WTC11 (cell line): ENCODE results near the gene DIDO1. TPM values are rescaled to one million over a fixed set of nuclear protein-coding genes. Genes with fewer than 3 reads are reported as not detected.

Experiments
- CTCF ChIP-seq: fragments of 200-600 bp; IDR thresholded peaks from 2 replicates; pipeline ENCODE4 v1.8.0; 2022; ENCODE audit warnings: antibody characterized with exemption
- ESRRA ChIP-seq: sonication (generic); formaldehyde crosslinking; IDR thresholded peaks from 2 replicates; pipeline ENCODE4 v1.8.1; 2022; ENCODE audit warnings: mild to moderate bottlenecking, missing genetic modification reagents, borderline replicate concordance
- ETV6 ChIP-seq: sonication (generic); formaldehyde crosslinking; IDR thresholded peaks from 2 replicates; pipeline ENCODE4 v1.8.1; 2022; ENCODE audit warnings: mild to moderate bottlenecking, missing genetic modification reagents
- FOXK1 ChIP-seq: sonication (generic); formaldehyde crosslinking; IDR thresholded peaks from 2 replicates; pipeline ENCODE4 v1.8.0; 2022; ENCODE audit warnings: mild to moderate bottlenecking, moderate library complexity, missing genetic modification reagents
- FOXP4 ChIP-seq: sonication (generic); formaldehyde crosslinking; IDR thresholded peaks from 2 replicates; pipeline ENCODE4 v1.8.0; 2022; ENCODE audit warnings: mild to moderate bottlenecking, missing genetic modification reagents
- GRHL2 ChIP-seq: fragments of 250-450 bp; sonication (Bioruptor Pico); IDR thresholded peaks from 2 replicates; pipeline ENCODE4 v1.8.0; 2022; ENCODE audit warnings: mild to moderate bottlenecking, moderate library complexity; ENCODE audit not compliant: insufficient replicate concordance, severe bottlenecking
- IRF1 ChIP-seq: sonication (generic); formaldehyde crosslinking; IDR thresholded peaks from 2 replicates; pipeline ENCODE4 v1.8.0; 2023; ENCODE audit warnings: missing genetic modification reagents
- IRF2 ChIP-seq: sonication (generic); formaldehyde crosslinking; IDR thresholded peaks from 2 replicates; pipeline ENCODE4 v1.8.0; 2022; ENCODE audit warnings: low read depth, missing genetic modification reagents, borderline replicate concordance
- JUN ChIP-seq: sonication (generic); formaldehyde crosslinking; IDR thresholded peaks from 2 replicates; pipeline ENCODE4 v1.8.0; 2023; ENCODE audit warnings: mild to moderate bottlenecking, missing genetic modification reagents
- MXD4 ChIP-seq: fragments of 250-450 bp; sonication (Bioruptor Pico); IDR thresholded peaks from 2 replicates; pipeline ENCODE4 v1.8.0; 2021; ENCODE audit warnings: mild to moderate bottlenecking, moderate library complexity, borderline replicate concordance
- NR1H2 ChIP-seq: sonication (generic); formaldehyde crosslinking; IDR thresholded peaks from 2 replicates; pipeline ENCODE4 v1.9.0; 2021; ENCODE audit warnings: mild to moderate bottlenecking, moderate library complexity, missing genetic modification reagents
- NR2C2 ChIP-seq: sonication (generic); formaldehyde crosslinking; IDR thresholded peaks from 2 replicates; pipeline ENCODE4 v1.8.0; 2022; ENCODE audit warnings: mild to moderate bottlenecking, missing genetic modification reagents
- NR3C1 ChIP-seq: sonication (generic); formaldehyde crosslinking; conservative IDR thresholded peaks from 2 replicates; pipeline ENCODE4 v1.8.1; 2023; ENCODE audit warnings: low read depth, mild to moderate bottlenecking, missing genetic modification reagents
- OVOL2 ChIP-seq: fragments of 250-450 bp; sonication (Bioruptor Pico); IDR thresholded peaks from 2 replicates; pipeline ENCODE4 v1.9.0; 2021; ENCODE audit warnings: mild to moderate bottlenecking, borderline replicate concordance
- RORB ChIP-seq: fragments of 250-450 bp; sonication (Bioruptor Pico); IDR thresholded peaks from 2 replicates; pipeline ENCODE4 v1.9.0; 2021; ENCODE audit warnings: mild to moderate bottlenecking
- TP53 ChIP-seq: sonication (generic); formaldehyde crosslinking; IDR thresholded peaks from 2 replicates; pipeline ENCODE4 v1.8.1; 2023; ENCODE audit warnings: mild to moderate bottlenecking, missing genetic modification reagents
- ZBTB21 ChIP-seq: sonication (generic); formaldehyde crosslinking; IDR thresholded peaks from 2 replicates; pipeline ENCODE4 v1.8.1; 2023; ENCODE audit warnings: mild to moderate bottlenecking, missing genetic modification reagents, borderline replicate concordance
- ZNF219 ChIP-seq: sonication (generic); formaldehyde crosslinking; IDR thresholded peaks from 2 replicates; pipeline ENCODE4 v1.8.0; 2023; ENCODE audit warnings: missing genetic modification reagents, mild to moderate bottlenecking, borderline replicate concordance
- ZNF416 ChIP-seq: fragments of 250-450 bp; sonication (Bioruptor Pico); IDR thresholded peaks from 2 replicates; pipeline ENCODE4 v1.9.0; 2021; ENCODE audit warnings: mild to moderate bottlenecking, inconsistent platforms
- total RNA-seq: library from RNA; stranded (reverse); gene quantifications from 3 replicates; pipeline ENCODE4 v1.2.3, GENCODE V29; 2021
- TF ChIP-seq, protein P1 (sequence below): sonication (generic); formaldehyde crosslinking; IDR thresholded peaks from 2 replicates; pipeline ENCODE4 v1.8.1; 2022; ENCODE audit warnings: mild to moderate bottlenecking, moderate library complexity, missing genetic modification reagents
- TF ChIP-seq, protein P2 (sequence below): fragments of 250-450 bp; sonication (Bioruptor Pico); IDR thresholded peaks from 2 replicates; pipeline ENCODE4 v1.9.0; 2021; ENCODE audit warnings: mild to moderate bottlenecking
- TF ChIP-seq, protein P3 (sequence below): sonication (generic); formaldehyde crosslinking; IDR thresholded peaks from 2 replicates; pipeline ENCODE4 v1.8.0; 2022; ENCODE audit warnings: mild to moderate bottlenecking, missing genetic modification reagents
- TF ChIP-seq, protein P4 (sequence below): fragments of 250-450 bp; sonication (Bioruptor Pico); IDR thresholded peaks from 2 replicates; pipeline ENCODE4 v1.9.0; 2021; ENCODE audit warnings: moderate library complexity, mild to moderate bottlenecking, inconsistent platforms, borderline replicate concordance
- TF ChIP-seq, protein P5 (sequence below): sonication (generic); formaldehyde crosslinking; conservative IDR thresholded peaks from 2 replicates; pipeline ENCODE4 v1.8.1; 2022; ENCODE audit warnings: mild to moderate bottlenecking, missing genetic modification reagents
- TF ChIP-seq, protein P6 (sequence below): fragments of 250-450 bp; sonication (Bioruptor Pico); IDR thresholded peaks from 2 replicates; pipeline ENCODE4 v1.9.0; 2021; ENCODE audit warnings: mild to moderate bottlenecking
- TF ChIP-seq, protein P7 (sequence below): sonication (generic); formaldehyde crosslinking; IDR thresholded peaks from 2 replicates; pipeline ENCODE4 v1.8.1; 2022; ENCODE audit warnings: mild to moderate bottlenecking, missing genetic modification reagents, moderate library complexity, borderline replicate concordance

DIDO1 gene
- total RNA-seq, 1 experiment from 2014 or later = 87.3 TPM

DNA sequence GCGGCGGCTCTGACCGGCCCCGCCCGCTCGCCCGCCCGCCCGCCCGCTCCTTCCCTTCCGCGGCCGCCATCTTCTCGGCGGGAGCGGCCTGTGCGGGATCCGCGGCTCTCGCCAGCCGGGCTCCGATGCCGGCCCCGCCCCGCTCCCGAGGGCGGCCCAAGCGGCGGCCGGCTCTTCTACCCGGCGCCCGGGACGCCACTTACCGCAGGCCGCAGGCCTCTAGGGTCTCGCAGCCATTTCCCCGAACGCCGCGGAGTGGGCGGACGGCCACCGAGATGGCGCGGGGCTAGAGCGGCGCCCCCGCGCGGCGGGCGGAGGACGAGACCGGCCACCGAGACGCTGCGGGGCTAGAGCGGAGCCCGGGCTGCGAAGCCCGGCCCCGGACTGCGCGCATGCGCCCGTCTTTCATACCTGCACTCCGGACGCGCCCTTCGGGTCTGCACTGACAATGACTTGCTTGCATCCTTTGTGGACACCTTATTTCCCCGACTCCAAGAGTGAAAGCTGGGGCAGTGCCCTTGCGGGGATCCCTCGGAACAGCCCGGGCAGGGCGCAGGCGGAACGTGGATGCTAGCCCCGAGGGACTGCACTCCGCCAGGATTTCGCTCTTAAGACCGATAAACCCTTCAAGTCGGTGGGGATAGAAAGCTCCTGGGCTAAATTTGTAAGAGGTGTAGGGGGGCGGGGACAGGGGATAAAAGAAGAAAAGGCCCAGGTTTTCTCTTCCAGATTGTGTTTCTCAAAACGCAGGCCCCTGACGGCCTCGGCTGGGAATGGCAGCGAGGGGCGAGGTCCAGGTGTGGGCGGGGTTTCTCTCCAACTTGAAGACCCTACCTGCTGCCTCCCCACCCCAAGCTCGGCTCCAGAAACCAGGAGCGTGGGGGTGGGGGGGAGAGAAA, at the start of gene DIDO1 (continued):
- TF ChIP-seq, protein P1, sequence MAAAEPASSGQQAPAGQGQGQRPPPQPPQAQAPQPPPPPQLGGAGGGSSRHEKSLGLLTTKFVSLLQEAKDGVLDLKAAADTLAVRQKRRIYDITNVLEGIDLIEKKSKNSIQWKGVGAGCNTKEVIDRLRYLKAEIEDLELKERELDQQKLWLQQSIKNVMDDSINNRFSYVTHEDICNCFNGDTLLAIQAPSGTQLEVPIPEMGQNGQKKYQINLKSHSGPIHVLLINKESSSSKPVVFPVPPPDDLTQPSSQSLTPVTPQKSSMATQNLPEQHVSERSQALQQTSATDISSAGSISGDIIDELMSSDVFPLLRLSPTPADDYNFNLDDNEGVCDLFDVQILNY (CRISPR knock-in tag) = peak; percentile 41; the same call in 1 of the 2 replicates
- TF ChIP-seq, protein P2, sequence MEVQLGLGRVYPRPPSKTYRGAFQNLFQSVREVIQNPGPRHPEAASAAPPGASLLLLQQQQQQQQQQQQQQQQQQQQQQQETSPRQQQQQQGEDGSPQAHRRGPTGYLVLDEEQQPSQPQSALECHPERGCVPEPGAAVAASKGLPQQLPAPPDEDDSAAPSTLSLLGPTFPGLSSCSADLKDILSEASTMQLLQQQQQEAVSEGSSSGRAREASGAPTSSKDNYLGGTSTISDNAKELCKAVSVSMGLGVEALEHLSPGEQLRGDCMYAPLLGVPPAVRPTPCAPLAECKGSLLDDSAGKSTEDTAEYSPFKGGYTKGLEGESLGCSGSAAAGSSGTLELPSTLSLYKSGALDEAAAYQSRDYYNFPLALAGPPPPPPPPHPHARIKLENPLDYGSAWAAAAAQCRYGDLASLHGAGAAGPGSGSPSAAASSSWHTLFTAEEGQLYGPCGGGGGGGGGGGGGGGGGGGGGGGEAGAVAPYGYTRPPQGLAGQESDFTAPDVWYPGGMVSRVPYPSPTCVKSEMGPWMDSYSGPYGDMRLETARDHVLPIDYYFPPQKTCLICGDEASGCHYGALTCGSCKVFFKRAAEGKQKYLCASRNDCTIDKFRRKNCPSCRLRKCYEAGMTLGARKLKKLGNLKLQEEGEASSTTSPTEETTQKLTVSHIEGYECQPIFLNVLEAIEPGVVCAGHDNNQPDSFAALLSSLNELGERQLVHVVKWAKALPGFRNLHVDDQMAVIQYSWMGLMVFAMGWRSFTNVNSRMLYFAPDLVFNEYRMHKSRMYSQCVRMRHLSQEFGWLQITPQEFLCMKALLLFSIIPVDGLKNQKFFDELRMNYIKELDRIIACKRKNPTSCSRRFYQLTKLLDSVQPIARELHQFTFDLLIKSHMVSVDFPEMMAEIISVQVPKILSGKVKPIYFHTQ (CRISPR knock-in tag) = no peak
- TF ChIP-seq, protein P3, sequence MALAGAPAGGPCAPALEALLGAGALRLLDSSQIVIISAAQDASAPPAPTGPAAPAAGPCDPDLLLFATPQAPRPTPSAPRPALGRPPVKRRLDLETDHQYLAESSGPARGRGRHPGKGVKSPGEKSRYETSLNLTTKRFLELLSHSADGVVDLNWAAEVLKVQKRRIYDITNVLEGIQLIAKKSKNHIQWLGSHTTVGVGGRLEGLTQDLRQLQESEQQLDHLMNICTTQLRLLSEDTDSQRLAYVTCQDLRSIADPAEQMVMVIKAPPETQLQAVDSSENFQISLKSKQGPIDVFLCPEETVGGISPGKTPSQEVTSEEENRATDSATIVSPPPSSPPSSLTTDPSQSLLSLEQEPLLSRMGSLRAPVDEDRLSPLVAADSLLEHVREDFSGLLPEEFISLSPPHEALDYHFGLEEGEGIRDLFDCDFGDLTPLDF (CRISPR knock-in tag) = no peak
- no peak for TF ChIP-seq NR3C1 (CRISPR knock-in tag)
- TF ChIP-seq, protein P4, sequence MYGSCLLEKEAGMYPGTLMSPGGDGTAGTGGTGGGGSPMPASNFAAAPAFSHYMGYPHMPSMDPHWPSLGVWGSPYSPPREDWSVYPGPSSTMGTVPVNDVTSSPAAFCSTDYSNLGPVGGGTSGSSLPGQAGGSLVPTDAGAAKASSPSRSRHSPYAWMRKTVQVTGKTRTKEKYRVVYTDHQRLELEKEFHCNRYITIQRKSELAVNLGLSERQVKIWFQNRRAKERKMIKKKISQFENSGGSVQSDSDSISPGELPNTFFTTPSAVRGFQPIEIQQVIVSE (CRISPR knock-in tag) = no peak
- TF ChIP-seq, protein P5, sequence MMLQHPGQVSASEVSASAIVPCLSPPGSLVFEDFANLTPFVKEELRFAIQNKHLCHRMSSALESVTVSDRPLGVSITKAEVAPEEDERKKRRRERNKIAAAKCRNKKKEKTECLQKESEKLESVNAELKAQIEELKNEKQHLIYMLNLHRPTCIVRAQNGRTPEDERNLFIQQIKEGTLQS (CRISPR knock-in tag) = no peak
- peak; percentile 51; the same call in 1 of the 2 replicates for TF ChIP-seq ETV6 (CRISPR knock-in tag)
- TF ChIP-seq, protein P6, sequence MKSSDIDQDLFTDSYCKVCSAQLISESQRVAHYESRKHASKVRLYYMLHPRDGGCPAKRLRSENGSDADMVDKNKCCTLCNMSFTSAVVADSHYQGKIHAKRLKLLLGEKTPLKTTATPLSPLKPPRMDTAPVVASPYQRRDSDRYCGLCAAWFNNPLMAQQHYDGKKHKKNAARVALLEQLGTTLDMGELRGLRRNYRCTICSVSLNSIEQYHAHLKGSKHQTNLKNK (CRISPR knock-in tag) = no peak
- no peak for TF ChIP-seq RORB (CRISPR knock-in tag)
- TF ChIP-seq, protein P7, sequence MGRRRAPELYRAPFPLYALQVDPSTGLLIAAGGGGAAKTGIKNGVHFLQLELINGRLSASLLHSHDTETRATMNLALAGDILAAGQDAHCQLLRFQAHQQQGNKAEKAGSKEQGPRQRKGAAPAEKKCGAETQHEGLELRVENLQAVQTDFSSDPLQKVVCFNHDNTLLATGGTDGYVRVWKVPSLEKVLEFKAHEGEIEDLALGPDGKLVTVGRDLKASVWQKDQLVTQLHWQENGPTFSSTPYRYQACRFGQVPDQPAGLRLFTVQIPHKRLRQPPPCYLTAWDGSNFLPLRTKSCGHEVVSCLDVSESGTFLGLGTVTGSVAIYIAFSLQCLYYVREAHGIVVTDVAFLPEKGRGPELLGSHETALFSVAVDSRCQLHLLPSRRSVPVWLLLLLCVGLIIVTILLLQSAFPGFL (CRISPR knock-in tag) = no peak
- TF ChIP-seq OVOL2 (CRISPR knock-in tag) = no peak
- TF ChIP-seq NR2C2 (CRISPR knock-in tag) = no peak
- TF ChIP-seq GRHL2 (CRISPR knock-in tag) = no peak
- TF ChIP-seq NR1H2 = no peak
- no peak for TF ChIP-seq ZNF219 (CRISPR knock-in tag)
- peak; percentile 12; the same call in 1 of the 2 replicates for TF ChIP-seq FOXK1 (CRISPR knock-in tag)
- TF ChIP-seq CTCF = peak; percentile 62; the same call in 1 of the 2 replicates
- no peak for TF ChIP-seq MXD4 (CRISPR knock-in tag)
- no peak; the same call in 1 of the 2 replicates for TF ChIP-seq IRF1 (CRISPR knock-in tag)
- no peak for TF ChIP-seq ZBTB21 (CRISPR knock-in tag)
- no peak for TF ChIP-seq ESRRA
- TF ChIP-seq IRF2 = no peak
- 0 out of 2 replicates have a peak, but pooled peaks have one; percentile 65 for TF ChIP-seq ZNF416
- no peak for TF ChIP-seq TP53
- TF ChIP-seq JUN (CRISPR knock-in tag) = no peak
- no peak; the same call in none of the 2 replicates for TF ChIP-seq FOXP4 (CRISPR knock-in tag)
